Neural crest cell (in vitro differentiated cells): Measurements from ENCODE around the gene FEV. TPM values are rescaled to one million over a fixed set of nuclear protein-coding genes. Genes with fewer than 3 reads are reported as not detected.

ENCODE experiments used
- DNase-seq: peaks from one replicate; pipeline ENCODE4 v3.0.0; 2021; ENCODE audit warnings: low read depth, mixed read lengths, low spot score
- H3K27ac Mint-ChIP-seq: one replicate; pipeline ENCODE4 v1.8.0; 2021; ENCODE audit warnings: mild to moderate bottlenecking, mixed read lengths; ENCODE audit not compliant: unreplicated experiment
- H3K27me3 Mint-ChIP-seq: 2 replicates; pipeline ENCODE4 v1.8.0; 2021; ENCODE audit warnings: low read depth, mild to moderate bottlenecking, mixed read lengths
- H3K36me3 Mint-ChIP-seq: 2 replicates; pipeline ENCODE4 v1.8.0; 2021; ENCODE audit warnings: low read depth, mild to moderate bottlenecking, mixed read lengths
- H3K4me1 Mint-ChIP-seq: 2 replicates; pipeline ENCODE4 v1.8.0; 2021; ENCODE audit warnings: mixed read lengths
- H3K4me3 Mint-ChIP-seq: one replicate; pipeline ENCODE4 v1.8.0; 2021; ENCODE audit warnings: mild to moderate bottlenecking, mixed read lengths
- H3K9me3 Mint-ChIP-seq: 2 replicates; pipeline ENCODE4 v1.8.0; 2021; ENCODE audit warnings: mixed read lengths
- CTCF ChIP-seq: fragments of 200-600 bp; sonication (generic); conservative IDR thresholded peaks from 2 replicates; pipeline ENCODE4 v1.5.0; 2021; ENCODE audit warnings: antibody characterized with exemption, mild to moderate bottlenecking
- total RNA-seq: library from RNA; stranded (reverse); gene quantifications from 2 replicates; pipeline ENCODE4 v1.2.1, GENCODE V29; 2021

The FEV gene
- total RNA-seq, 1 donor from 2014 or later: not detected

DNA sequence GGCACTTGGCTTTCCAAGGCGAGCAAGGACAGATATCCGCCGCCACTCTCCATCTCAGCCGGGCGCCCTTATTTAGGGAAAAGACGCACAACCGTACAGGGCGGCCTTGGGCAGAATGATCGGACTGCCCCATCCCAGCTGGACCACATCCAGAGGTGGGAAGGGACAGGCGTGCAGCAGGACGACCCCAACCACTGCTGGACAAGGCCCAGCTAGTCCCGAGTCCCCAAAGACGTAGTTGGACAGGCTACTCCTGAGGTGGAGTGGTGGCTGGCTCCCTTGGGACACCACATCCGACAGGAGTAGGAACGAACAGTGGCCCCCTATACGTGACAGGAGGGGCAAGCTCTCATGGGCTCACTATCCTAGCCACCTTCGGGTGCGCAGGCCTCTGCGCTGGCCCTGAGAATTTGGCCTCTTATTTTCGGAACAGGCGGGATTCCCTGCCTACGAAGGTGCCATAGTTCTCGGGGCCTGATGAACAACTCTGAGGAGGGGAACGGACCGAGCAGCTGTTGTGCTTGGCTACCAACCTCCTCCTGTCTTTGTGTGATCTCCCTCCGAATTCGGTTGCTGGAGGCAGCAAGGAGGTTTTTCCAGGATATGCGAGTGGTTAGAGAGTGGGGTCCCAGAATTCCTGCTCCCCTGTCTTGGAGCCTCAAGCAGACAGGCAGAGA is 2.3 kb downstream of the FEV start:
- Mint-ChIP-seq H3K4me1 (peaks cover 9% of the 10 kb centered on the region), H3K9me3 (no peaks in the 10 kb centered on the region), H3K4me3 (peak overlapping the region; percentile 6), H3K27ac (no peak overlapping the region), H3K27me3 (peaks cover 94% of the 10 kb centered on the region), H3K36me3 (no peaks in the 10 kb centered on the region)
- no peak for TF ChIP-seq CTCF
- no peak for DNase-seq

DNA sequence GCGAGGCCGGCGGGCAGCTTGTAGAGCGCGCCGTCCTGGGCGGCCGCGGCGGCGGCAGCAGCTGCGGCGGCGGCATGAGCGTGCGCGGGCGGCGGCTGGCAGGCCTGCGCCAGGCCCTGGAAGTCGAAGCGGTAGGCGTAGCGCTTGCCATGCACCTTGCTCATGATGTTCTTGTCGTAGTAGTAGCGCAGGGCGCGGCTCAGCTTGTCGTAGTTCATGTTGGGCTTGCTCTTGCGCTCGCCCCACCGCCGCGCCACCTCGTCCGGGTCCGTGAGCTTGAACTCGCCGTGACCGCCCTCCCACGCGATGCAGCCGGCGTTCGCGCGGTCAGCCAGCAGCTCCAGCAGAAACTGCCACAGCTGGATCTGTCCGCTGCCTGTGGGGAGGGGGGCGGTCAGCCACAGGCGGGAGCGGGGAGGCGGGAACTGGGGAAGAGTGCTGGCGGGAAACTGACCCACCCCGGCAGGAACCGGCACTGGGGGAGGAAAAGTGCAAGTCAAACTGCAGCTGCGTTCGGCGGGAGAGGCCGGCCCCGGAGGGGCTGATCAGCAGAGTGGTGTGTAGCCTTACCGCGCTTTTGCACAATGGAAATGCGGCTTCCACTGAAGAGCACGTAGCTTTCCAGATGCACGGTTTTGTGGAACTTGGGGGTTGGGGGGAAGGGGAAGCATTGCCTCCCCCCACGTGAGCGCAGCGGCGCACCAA is 3.0 kb downstream of the FEV start:
- no peak for TF ChIP-seq CTCF
- H3K27me3 Mint-ChIP-seq: peaks cover 94% of the 10 kb centered on the region
- peaks cover 9% of the 10 kb centered on the region for H3K4me1 Mint-ChIP-seq
- no peak for DNase-seq
- no peaks in the 10 kb centered on the region for H3K9me3 Mint-ChIP-seq
- no peaks in the 10 kb centered on the region for H3K36me3 Mint-ChIP-seq
- no peak overlapping the region for H3K4me3 Mint-ChIP-seq
- H3K27ac Mint-ChIP-seq: no peak overlapping the region

- no peak overlapping the region for H3K27ac Mint-ChIP-seq
- no peak for DNase-seq
Observed at GRCh38 chr2:218981390-218981880, 3.5 kb downstream of the FEV start.

GRCh38 chr2:218980735-218981389 is 4.1 kb downstream of the FEV start:
- H3K36me3 Mint-ChIP-seq: no peaks in the 10 kb centered on the region
- DNase-seq: no peak
- peaks cover 94% of the 10 kb centered on the region for H3K27me3 Mint-ChIP-seq
- TF ChIP-seq CTCF: no peak
- no peak overlapping the region for H3K27ac Mint-ChIP-seq
- H3K4me3 Mint-ChIP-seq: peak overlapping the region; percentile 36
- no peaks in the 10 kb centered on the region for H3K9me3 Mint-ChIP-seq
- peaks cover 9% of the 10 kb centered on the region for H3K4me1 Mint-ChIP-seq

More at GRCh38 chr2:218981390-218981880, 3.5 kb downstream of the FEV start:
- H3K27me3 Mint-ChIP-seq: peaks cover 94% of the 10 kb centered on the region
- TF ChIP-seq CTCF: peak; percentile 12
- no peaks in the 10 kb centered on the region for H3K9me3 Mint-ChIP-seq
- H3K4me3 Mint-ChIP-seq: peak overlapping the region; percentile 36
- H3K36me3 Mint-ChIP-seq: no peaks in the 10 kb centered on the region
- peaks cover 9% of the 10 kb centered on the region for H3K4me1 Mint-ChIP-seq

- Mint-ChIP-seq H3K27ac (no peak overlapping the region), H3K9me3 (no peaks in the 10 kb centered on the region), H3K4me3 (peak overlapping the region; percentile 78), H3K27me3 (peaks cover 95% of the 10 kb centered on the region), H3K4me1 (peaks cover 9% of the 10 kb centered on the region), H3K36me3 (no peaks in the 10 kb centered on the region)
- peak; percentile 98 for TF ChIP-seq CTCF
- DNase-seq: peak; percentile 84
Observed at GRCh38 chr2:218979846-218980734, 4.9 kb downstream of the FEV start.
